ENCODE results near the gene TAB3.

The TAB3 gene

DNA sequence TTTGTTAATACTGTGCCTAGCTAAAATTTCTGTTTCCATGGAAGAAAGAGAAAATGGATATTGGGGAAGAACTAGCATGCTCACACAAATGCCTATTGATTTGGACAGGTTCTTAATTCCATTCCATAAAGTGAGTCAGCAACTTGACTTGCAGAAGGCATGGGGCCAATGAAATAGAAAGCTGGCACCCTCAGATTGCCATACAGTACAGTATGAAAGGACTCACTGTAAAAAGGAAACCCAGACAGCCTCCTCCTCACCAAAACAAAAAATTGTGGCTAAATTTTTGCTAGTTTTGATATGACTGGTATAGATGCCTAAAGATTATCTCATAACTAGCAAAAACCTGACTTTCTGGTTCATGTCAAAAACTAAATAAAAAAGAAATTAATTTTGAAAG lies 11.2 kb upstream of the TAB3 start:
- no peaks in the 10 kb centered on the region for H3K36me3 Mint-ChIP-seq
- H3K9me3 Mint-ChIP-seq, result no peaks in the 10 kb centered on the region
- no peak overlapping the region for H3K4me3 Mint-ChIP-seq
- DNase-seq (ENCODE audit: low spot score in 2 of 2) (no peak), ATAC-seq (peak; percentile 85)
- H3K4me1 Mint-ChIP-seq, result peaks cover 6% of the 10 kb centered on the region
- H3K27ac Mint-ChIP-seq, result no peak overlapping the region

- no peaks in the 10 kb centered on the region for H3K36me3 Mint-ChIP-seq
- no peak for ATAC-seq
- H3K27ac Mint-ChIP-seq, result no peak overlapping the region
- DNase-seq (ENCODE audit: low spot score in 2 of 2), result no peak
- no peak overlapping the region for H3K4me3 Mint-ChIP-seq
- H3K9me3 Mint-ChIP-seq, result no peaks in the 10 kb centered on the region
- H3K4me1 Mint-ChIP-seq, result peaks cover 6% of the 10 kb centered on the region
Observed at GRCh38 chrX:30898886-30899285, 9.8 kb upstream of the TAB3 start.

DNA sequence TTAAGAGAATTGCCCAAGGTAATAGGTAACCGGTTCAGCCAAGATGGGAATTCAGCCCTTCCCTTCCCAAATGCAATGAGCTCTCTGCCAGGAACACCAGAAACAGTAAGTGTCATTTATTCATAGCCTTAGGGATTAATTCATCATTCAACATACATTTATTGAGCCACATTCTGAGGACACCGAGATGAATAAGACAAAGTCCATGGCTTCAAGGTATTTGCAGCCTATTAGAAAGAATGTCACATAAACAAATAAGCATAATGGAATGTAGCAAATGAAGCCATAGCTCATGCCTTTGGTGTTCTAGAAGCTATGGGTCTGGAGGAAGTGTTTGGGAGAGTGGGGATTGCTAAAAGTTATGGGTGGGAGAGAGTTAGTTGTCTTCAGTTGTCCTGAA lies 6.3 kb upstream of the TAB3 start:
- no peak for ATAC-seq
- H3K9me3 Mint-ChIP-seq, result no peaks in the 10 kb centered on the region
- no peak overlapping the region for H3K4me3 Mint-ChIP-seq
- no peak overlapping the region for H3K27ac Mint-ChIP-seq
- no peak for DNase-seq (ENCODE audit: low spot score in 2 of 2)
- H3K4me1 Mint-ChIP-seq, result peaks cover 19% of the 10 kb centered on the region
- no peaks in the 10 kb centered on the region for H3K36me3 Mint-ChIP-seq

DNA sequence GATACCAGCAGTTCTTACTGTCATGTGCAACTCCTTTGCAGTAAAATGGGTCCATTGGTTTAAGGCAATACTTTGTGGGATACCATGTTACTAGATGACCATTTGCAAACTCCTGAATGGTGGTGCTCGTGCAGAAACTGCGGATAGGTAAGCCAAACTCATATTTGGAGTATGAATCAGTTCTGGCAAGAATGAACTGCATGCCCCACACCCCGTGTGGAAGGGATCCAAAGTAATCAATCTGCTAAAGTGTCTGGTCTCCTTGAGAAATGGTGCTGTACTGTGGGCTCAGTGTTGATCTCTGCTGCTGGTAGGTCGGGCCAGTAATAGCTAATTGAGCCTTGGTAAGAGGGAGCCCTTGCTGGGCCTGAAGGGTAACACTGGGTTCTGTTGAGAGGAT lies 4.2 kb upstream of the TAB3 start:
- no peak for DNase-seq (ENCODE audit: low spot score in 2 of 2)
- no peak overlapping the region for H3K4me3 Mint-ChIP-seq
- H3K36me3 Mint-ChIP-seq, result peaks cover 12% of the 10 kb centered on the region
- no peak overlapping the region for H3K27ac Mint-ChIP-seq
- ATAC-seq, result no peak
- no peaks in the 10 kb centered on the region for H3K9me3 Mint-ChIP-seq
- peaks cover 26% of the 10 kb centered on the region for H3K4me1 Mint-ChIP-seq

- H3K36me3 Mint-ChIP-seq, result peaks cover 12% of the 10 kb centered on the region
- DNase-seq (ENCODE audit: low spot score in 2 of 2), result no peak
- H3K27ac Mint-ChIP-seq, result no peak overlapping the region
- H3K9me3 Mint-ChIP-seq, result no peaks in the 10 kb centered on the region
- peaks cover 31% of the 10 kb centered on the region for H3K4me1 Mint-ChIP-seq
- no peak overlapping the region for H3K4me3 Mint-ChIP-seq
- no peak for ATAC-seq
Observed at GRCh38 chrX:30892591-30892990, 3.5 kb upstream of the TAB3 start.

DNA sequence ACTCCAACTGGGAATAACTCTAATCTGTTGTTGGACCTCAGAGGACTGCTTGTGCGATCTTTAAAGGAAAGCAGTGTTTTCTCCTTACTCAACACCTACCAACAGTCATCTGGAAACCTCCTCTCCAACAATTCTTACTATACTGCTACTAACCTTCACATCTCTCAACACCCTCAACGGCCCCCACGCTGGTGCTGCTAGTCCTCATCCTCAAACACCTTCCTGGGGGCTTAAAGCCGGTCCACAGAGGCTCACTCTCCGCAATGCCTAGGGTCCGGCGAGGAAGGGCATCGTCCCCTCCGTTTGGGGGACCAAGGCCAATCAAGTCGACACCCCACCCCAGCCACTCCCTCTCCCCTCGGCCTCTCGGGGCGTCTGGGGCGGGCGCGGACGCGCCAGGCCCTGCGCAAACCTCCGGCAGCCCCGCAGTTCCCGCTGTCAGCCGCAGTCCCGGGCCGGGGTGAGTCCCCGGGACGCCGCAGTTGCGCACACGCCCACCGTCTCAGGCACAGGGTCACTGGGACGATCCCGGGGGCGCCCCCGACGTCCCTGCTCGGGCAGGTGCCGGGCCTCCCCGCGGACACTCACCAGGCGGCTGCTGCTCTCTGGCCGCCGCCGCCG lies 418 bp downstream of the TAB3 start:
- Mint-ChIP-seq H3K4me3 (peak overlapping the region; percentile 80), H3K9me3 (no peaks in the 10 kb centered on the region), H3K4me1 (peaks cover 44% of the 10 kb centered on the region), H3K36me3 (peaks cover 12% of the 10 kb centered on the region), H3K27ac (peak overlapping the region; percentile 93)
- DNase-seq (ENCODE audit: low spot score in 2 of 2) (peak; percentile 14 to 67), ATAC-seq (peak; percentile 47)

- Mint-ChIP-seq H3K4me3 (peak overlapping the region; percentile 80), H3K27ac (peak overlapping the region; percentile 93), H3K36me3 (peaks cover 12% of the 10 kb centered on the region), H3K4me1 (peaks cover 44% of the 10 kb centered on the region), H3K9me3 (no peaks in the 10 kb centered on the region)
- DNase-seq (ENCODE audit: low spot score in 2 of 2) (no peak), ATAC-seq (peak; percentile 36)
Observed at GRCh38 chrX:30887721-30888120, 1.3 kb downstream of the TAB3 start.

DNA sequence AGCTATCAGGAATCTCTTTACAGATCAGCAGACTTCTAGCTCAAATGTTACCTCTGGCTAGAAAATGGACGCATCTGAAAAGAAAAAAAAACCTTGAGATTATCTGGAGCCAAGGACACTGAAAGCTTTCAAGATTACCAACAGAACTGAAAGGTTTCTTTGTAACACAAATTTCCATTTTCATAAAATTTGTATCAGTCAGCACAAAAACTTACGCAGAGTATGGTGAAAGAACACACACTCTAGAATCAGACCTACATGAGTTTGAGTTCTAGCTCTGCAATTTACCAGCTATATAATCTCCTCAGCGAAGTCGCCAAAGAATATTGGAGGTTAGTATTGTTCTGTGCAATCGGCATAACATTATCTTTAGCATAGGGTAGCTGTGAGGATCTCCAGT lies 1.8 kb downstream of the TAB3 start:
- no peak for ATAC-seq
- Mint-ChIP-seq H3K4me3 (peak overlapping the region; percentile 80), H3K27ac (peak overlapping the region; percentile 93), H3K9me3 (no peaks in the 10 kb centered on the region), H3K4me1 (peaks cover 44% of the 10 kb centered on the region), H3K36me3 (peaks cover 12% of the 10 kb centered on the region)
- no peak for DNase-seq (ENCODE audit: low spot score in 2 of 2)

- Mint-ChIP-seq H3K27ac (no peak overlapping the region), H3K36me3 (peaks cover 12% of the 10 kb centered on the region), H3K4me1 (peaks cover 28% of the 10 kb centered on the region), H3K9me3 (no peaks in the 10 kb centered on the region), H3K4me3 (no peak overlapping the region)
- ATAC-seq (no peak), DNase-seq (ENCODE audit: low spot score in 2 of 2) (no peak)
Observed at GRCh38 chrX:30885136-30885535, 3.9 kb downstream of the TAB3 start.

DNA sequence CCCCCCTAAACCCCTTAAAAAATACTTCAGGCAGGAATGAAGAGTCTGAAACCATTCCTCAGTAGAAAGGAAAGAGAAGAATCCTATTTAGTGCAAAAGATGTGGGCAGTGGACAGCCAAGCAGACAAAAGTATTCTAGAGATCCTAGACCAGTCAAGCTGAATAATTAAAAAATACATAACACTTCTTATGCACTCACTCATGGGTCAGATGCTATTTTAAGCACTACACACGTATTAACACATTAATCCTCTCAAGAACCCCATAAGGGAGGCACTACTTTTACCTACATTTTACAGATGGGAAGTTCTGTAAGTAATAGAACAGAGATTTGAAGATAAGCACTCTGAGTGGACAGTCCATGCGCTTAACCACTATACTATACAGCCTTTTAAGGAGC lies 5.9 kb downstream of the TAB3 start:
- Mint-ChIP-seq H3K9me3 (no peaks in the 10 kb centered on the region), H3K36me3 (no peaks in the 10 kb centered on the region), H3K4me3 (no peak overlapping the region), H3K27ac (no peak overlapping the region), H3K4me1 (peaks cover 17% of the 10 kb centered on the region)
- ATAC-seq, result no peak
- DNase-seq (ENCODE audit: low spot score in 2 of 2), result no peak

DNA sequence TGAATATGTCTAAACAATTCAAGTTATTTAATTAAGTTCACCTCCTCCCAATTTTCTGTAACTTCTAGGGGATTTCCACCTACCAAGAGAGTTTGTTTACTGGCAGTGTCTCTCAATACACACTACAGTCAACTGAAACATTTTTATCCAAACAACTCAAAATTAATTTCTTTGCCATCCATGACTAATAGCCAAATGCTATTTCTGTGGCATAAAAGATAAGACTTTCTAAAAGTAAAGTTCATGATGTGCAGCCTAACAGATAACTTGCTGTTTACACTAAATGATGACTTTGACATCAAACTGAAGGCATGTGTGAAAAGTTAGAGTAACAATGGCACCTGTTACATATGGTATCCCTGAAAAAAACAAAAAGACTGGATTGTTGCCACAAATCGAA lies 7.3 kb downstream of the TAB3 start:
- H3K4me3 Mint-ChIP-seq, result no peak overlapping the region
- H3K9me3 Mint-ChIP-seq, result no peaks in the 10 kb centered on the region
- peaks cover 16% of the 10 kb centered on the region for H3K4me1 Mint-ChIP-seq
- ATAC-seq, result peak; percentile 48
- no peak overlapping the region for H3K27ac Mint-ChIP-seq
- H3K36me3 Mint-ChIP-seq, result no peaks in the 10 kb centered on the region
- DNase-seq (ENCODE audit: low spot score in 2 of 2), result no peak

GRCh38 chrX:30881390-30881789 lies 7.7 kb downstream of the TAB3 start:
- Mint-ChIP-seq H3K4me3 (no peak overlapping the region), H3K27ac (no peak overlapping the region), H3K4me1 (peaks cover 20% of the 10 kb centered on the region), H3K9me3 (no peaks in the 10 kb centered on the region), H3K36me3 (no peaks in the 10 kb centered on the region)
- ATAC-seq, result peak; percentile 67
- no peak for DNase-seq (ENCODE audit: low spot score in 2 of 2)

GRCh38 chrX:30880058-30880457 lies 9.0 kb downstream of the TAB3 start:
- Mint-ChIP-seq H3K4me3 (no peak overlapping the region), H3K9me3 (no peaks in the 10 kb centered on the region)

DNA sequence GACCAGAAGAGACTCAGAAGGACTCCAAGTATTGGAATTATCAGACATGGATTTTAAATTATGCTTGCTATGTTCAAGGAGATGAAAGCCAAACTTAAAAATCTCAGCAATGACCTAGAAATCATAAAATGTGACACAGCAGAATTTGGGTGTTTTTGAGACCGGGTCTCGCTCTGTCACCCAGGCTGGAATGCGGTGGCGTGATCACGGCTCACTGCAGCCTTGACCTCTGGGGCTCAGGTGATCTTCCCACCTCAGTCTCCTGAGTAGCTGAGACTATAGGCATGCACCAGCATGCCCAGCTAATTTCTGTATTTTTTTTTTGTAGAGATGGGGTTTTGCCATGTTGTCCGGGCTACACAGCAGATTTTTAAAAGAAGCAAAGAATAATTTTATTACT lies 12.7 kb downstream of the TAB3 start:
- Mint-ChIP-seq H3K9me3 (no peaks in the 10 kb centered on the region), H3K36me3 (peaks cover 4% of the 10 kb centered on the region), H3K4me3 (no peak overlapping the region), H3K27ac (no peak overlapping the region), H3K4me1 (peaks cover 24% of the 10 kb centered on the region)
- ATAC-seq, result no peak
- no peak for DNase-seq (ENCODE audit: low spot score in 2 of 2)

More at GRCh38 chrX:30880058-30880457, 9.0 kb downstream of the TAB3 start:
- Mint-ChIP-seq H3K4me1 (peaks cover 15% of the 10 kb centered on the region), H3K27ac (no peak overlapping the region), H3K36me3 (no peaks in the 10 kb centered on the region)
- ATAC-seq (no peak), DNase-seq (ENCODE audit: low spot score in 2 of 2) (no peak)

DNA sequence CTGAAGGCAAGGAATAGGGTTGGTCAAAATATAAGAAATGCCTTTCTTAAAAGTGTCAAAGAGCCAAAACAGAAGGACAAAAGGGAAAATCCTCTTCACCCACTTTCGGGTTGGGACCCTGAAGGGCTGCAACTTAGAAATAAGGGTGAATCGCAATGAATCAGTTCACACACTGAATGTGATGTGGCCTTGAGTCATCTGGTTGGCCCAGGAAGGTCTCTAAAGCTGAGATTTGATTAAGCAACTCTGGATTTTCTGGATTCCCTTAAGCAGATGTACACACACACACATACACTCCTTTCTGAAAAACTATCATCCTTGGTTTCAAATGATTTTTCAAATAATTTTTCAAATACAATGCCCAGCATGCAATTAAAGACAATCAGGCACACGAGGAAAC lies 13.1 kb downstream of the TAB3 start:
- Mint-ChIP-seq H3K27ac (no peak overlapping the region), H3K4me3 (no peak overlapping the region), H3K36me3 (peaks cover 4% of the 10 kb centered on the region), H3K4me1 (peaks cover 24% of the 10 kb centered on the region), H3K9me3 (no peaks in the 10 kb centered on the region)
- ATAC-seq (peak; percentile 75), DNase-seq (ENCODE audit: low spot score in 2 of 2) (no peak)

- no peak overlapping the region for H3K27ac Mint-ChIP-seq
- peaks cover 24% of the 10 kb centered on the region for H3K4me1 Mint-ChIP-seq
- DNase-seq (ENCODE audit: low spot score in 2 of 2), result no peak
- H3K9me3 Mint-ChIP-seq, result no peaks in the 10 kb centered on the region
- H3K36me3 Mint-ChIP-seq, result peaks cover 10% of the 10 kb centered on the region
- H3K4me3 Mint-ChIP-seq, result no peak overlapping the region
- ATAC-seq, result no peak
Observed at GRCh38 chrX:30874851-30875250, 14.2 kb downstream of the TAB3 start.

DNA sequence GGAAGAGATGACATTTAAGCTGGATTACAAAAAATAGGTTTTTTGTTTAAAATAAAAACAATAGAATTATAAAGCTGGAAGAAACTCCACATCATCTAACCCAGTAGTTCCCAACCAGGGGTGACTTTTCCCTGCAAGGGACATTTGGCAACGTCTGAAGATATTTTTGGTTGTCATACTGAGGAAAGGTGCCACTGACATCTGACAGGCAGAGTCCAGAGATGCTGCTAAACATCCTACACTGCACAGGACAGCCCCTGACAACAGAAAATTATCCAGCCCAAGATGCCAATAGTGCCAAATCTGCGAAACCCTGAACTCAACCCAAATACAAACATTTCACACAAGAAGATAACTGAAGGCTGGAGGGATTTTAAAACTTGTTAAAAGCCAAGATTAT lies 18.5 kb downstream of the TAB3 start:
- Mint-ChIP-seq H3K9me3 (no peaks in the 10 kb centered on the region), H3K27ac (no peak overlapping the region), H3K4me1 (peaks cover 12% of the 10 kb centered on the region), H3K4me3 (no peak overlapping the region), H3K36me3 (peaks cover 39% of the 10 kb centered on the region)
- ATAC-seq (no peak), DNase-seq (ENCODE audit: low spot score in 2 of 2) (no peak)

All from stimulated activated effector memory CD8-positive, alpha-beta T cell treated with anti-CD3 and anti-CD28 coated beads, Interleukin-12 subunit alpha, Interleukin-12 subunit beta, amount 100 ng/mL, for 72 hours (primary cell).